Mesendoderm (in vitro differentiated cells): ENCODE data around the gene C15orf62.

Experiments
- DNase-seq: peaks from one replicate; pipeline ENCODE4 v3.0.0; 2013
- H2AK5ac ChIP-seq: 2 replicates; pipeline ENCODE4 v1.6.1; 2013; ENCODE audit warnings: low read length, inconsistent platforms
- H2BK120ac ChIP-seq: 2 replicates; pipeline ENCODE4 v1.6.1; 2013; ENCODE audit warnings: low read depth, mild to moderate bottlenecking, low read length, moderate library complexity, mixed read lengths
- H2BK15ac ChIP-seq: replicated peaks from 2 replicates; pipeline ENCODE4 v1.6.1; 2013; ENCODE audit warnings: low read depth, mild to moderate bottlenecking, moderate library complexity
- H2BK5ac ChIP-seq: 2 replicates; pipeline ENCODE4 v1.6.1; 2013; ENCODE audit warnings: low read length, inconsistent platforms
- H3K18ac ChIP-seq: 2 replicates; pipeline ENCODE4 v1.6.1; 2013; ENCODE audit warnings: mild to moderate bottlenecking, low read length, mixed read lengths
- H3K23ac ChIP-seq: one replicate; pipeline ENCODE4 v1.6.1; 2013; ENCODE audit warnings: low read length
- H3K27ac ChIP-seq: 2 replicates; pipeline ENCODE4 v1.5.1; 2013; ENCODE audit warnings: low read depth, mild to moderate bottlenecking, inconsistent platforms, low read length, moderate library complexity
- H3K27me3 ChIP-seq: 2 replicates; pipeline ENCODE4 v1.6.1; 2013; ENCODE audit warnings: low read length, control low read depth, mild to moderate bottlenecking, inconsistent platforms; ENCODE audit not compliant: insufficient read depth, poor library complexity
- H3K36me3 ChIP-seq: 2 replicates; pipeline ENCODE4 v1.6.1; 2013; ENCODE audit warnings: low read length, inconsistent platforms; ENCODE audit not compliant: control insufficient read depth, insufficient read depth
- H3K4ac ChIP-seq: one replicate; pipeline ENCODE4 v1.6.1; 2013; ENCODE audit warnings: low read depth, mild to moderate bottlenecking, low read length, moderate library complexity
- H3K4me1 ChIP-seq: 2 replicates; pipeline ENCODE4 v1.6.1; 2013; ENCODE audit warnings: low read depth, low read length, inconsistent platforms; ENCODE audit not compliant: control insufficient read depth
- H3K4me2 ChIP-seq: 2 replicates; pipeline ENCODE4 v1.6.1; 2013; ENCODE audit warnings: low read length
- H3K4me3 ChIP-seq: 2 replicates; pipeline ENCODE4 v1.5.1; 2013; ENCODE audit warnings: mild to moderate bottlenecking, low read length
- H3K56ac ChIP-seq: one replicate; pipeline ENCODE4 v1.6.1; 2013; ENCODE audit warnings: low read length
- H3K79me1 ChIP-seq: 2 replicates; pipeline ENCODE4 v1.6.1; 2013; ENCODE audit warnings: low read length, inconsistent platforms
- H3K79me2 ChIP-seq: 2 replicates; pipeline ENCODE4 v1.6.1; 2013; ENCODE audit warnings: mild to moderate bottlenecking, low read length; ENCODE audit not compliant: control insufficient read depth, insufficient read depth
- H3K9ac ChIP-seq: 2 replicates; pipeline ENCODE4 v1.6.1; 2013; ENCODE audit warnings: low read length, inconsistent platforms
- H4K5ac ChIP-seq: one replicate; pipeline ENCODE4 v1.6.1; 2013; ENCODE audit warnings: low read length
- H4K8ac ChIP-seq: one replicate; pipeline ENCODE4 v1.6.1; 2013; ENCODE audit warnings: low read depth, mild to moderate bottlenecking, control low read depth, low read length, moderate library complexity
- WGBS: extraction: QIAGEN DNeasy Blood & Tissue Kit; methylation state at CpG from one replicate; pipeline ENCODE4 v1.1.7; 2013; ENCODE audit warnings: low lambda C conversion rate, missing lambda C conversion rate; ENCODE audit not compliant: insufficient coverage; ENCODE audit errors: extremely low coverage; 5-methylcytosine and 5-hydroxymethylcytosine counted together

Gene C15orf62

DNA sequence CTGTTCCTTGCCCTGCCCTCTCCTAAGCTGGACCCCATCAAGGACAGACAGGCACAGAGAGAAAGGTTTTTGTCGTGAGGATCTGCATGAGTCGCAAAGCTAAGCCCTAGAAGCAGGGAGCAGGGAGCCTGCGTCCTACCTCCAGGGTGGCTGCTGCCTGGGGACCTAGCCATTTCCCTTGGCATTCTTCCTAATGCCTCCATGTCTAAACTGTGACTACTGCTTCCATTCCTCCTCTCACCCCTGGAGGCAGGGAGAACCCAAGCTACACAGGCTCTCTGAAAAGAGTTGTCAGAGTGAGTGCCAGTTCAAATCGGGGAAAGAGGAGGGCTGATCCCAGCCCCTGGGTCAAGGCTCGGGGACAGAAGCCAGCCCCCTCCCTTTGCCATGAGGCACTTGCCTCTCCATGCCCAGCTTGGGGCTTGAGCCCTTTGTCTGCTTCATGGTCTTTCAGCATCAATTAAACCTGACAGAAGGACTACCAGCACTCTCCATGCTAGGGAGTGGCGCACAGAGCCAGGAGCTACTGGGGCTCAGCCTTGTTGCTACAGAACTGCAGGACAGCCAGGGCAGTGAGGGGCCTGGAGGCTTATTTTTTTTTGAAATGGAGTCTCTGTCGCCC lies 3.5 kb upstream of the C15orf62 start:
- H2BK5ac ChIP-seq = no peak overlapping the region
- no peak overlapping the region for H3K4ac ChIP-seq
- no peak overlapping the region for H2BK120ac ChIP-seq
- H3K27me3 ChIP-seq = no peaks in the 10 kb centered on the region
- H3K79me1 ChIP-seq = no peaks in the 10 kb centered on the region
- H3K4me1 ChIP-seq = peaks cover 9% of the 10 kb centered on the region
- H3K27ac ChIP-seq = no peak overlapping the region
- DNase-seq = no peak
- H3K23ac ChIP-seq = no peak overlapping the region
- no peak overlapping the region for H2AK5ac ChIP-seq
- no peak overlapping the region for H2BK15ac ChIP-seq
- no peak overlapping the region for H4K8ac ChIP-seq
- H3K9ac ChIP-seq = peak overlapping the region; percentile 9
- no peak overlapping the region for H3K4me3 ChIP-seq
- no peak overlapping the region for H4K5ac ChIP-seq
- H3K56ac ChIP-seq = peak overlapping the region; percentile 35
- no peaks in the 10 kb centered on the region for H3K79me2 ChIP-seq
- no peaks in the 10 kb centered on the region for H3K36me3 ChIP-seq
- H3K4me2 ChIP-seq = no peak overlapping the region
- no CpG with 5 or more reads among the region's 7 CpGs for WGBS
- H3K18ac ChIP-seq = no peak overlapping the region

DNA sequence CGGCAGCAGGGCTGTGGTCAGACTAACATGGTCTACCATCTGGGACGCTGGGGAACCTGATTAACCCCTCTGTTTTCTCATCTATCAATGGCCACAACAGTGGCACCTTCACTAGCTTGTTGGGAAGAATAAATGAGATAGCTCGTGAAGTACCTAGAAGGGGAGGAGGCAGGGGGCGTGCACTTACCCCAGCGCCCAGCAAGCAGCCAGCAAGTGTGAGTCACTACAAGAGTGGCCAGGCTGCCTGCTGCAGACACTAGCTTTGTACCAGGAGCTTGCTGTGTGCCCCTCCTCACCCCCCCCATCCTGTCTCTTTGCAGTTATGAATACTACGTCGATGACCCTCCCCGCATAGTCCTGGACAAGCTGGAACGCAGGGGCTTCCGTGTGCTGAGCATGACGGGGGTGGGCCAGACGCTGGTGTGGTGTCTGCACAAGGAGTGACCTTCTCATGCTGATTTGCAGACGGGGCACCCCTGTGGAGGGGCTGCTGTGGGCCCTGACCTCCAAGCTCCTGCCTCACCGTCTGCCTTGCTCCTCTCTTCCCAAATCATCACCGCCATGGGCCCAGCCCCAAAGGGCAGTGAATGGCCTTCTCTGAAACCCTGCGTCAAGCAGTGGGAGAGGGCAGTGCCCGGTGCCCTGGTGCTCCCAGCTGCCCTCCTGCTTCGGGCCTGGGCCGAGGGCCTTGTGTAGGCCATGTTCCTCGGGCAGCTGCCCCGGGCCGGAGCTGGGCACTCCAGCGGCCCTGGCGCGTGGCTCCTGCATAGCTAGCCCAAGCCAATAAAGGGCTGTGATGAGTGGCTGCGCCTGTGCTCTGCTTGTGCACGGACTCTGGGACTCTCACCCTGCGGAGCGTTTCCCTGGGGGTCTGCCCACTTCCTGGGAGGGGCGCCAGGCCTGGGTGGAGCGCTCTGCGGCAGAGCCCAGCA lies 2.6 kb upstream of the C15orf62 start:
- Histone ChIP-seq H3K4me3 (no peak overlapping the region), H3K4me1 (peaks cover 9% of the 10 kb centered on the region)

GRCh38 chr15:40767838-40768500 lies 1.8 kb upstream of the C15orf62 start:
- no peak overlapping the region for H3K56ac ChIP-seq
- no peaks in the 10 kb centered on the region for H3K79me2 ChIP-seq
- no peak overlapping the region for H3K4me3 ChIP-seq
- H3K4me2 ChIP-seq = no peak overlapping the region
- no peak overlapping the region for H3K18ac ChIP-seq
- H2BK5ac ChIP-seq = no peak overlapping the region
- H3K79me1 ChIP-seq = no peaks in the 10 kb centered on the region
- no peak overlapping the region for H2BK15ac ChIP-seq
- H2AK5ac ChIP-seq = no peak overlapping the region
- no peaks in the 10 kb centered on the region for H3K27me3 ChIP-seq
- no peak overlapping the region for H3K23ac ChIP-seq
- no peak for DNase-seq
- no peak overlapping the region for H3K27ac ChIP-seq
- no CpG with 5 or more reads among the region's 29 CpGs for WGBS
- H2BK120ac ChIP-seq = no peak overlapping the region
- H3K4ac ChIP-seq = no peak overlapping the region
- H3K9ac ChIP-seq = no peak overlapping the region
- no peaks in the 10 kb centered on the region for H3K36me3 ChIP-seq
- peaks cover 9% of the 10 kb centered on the region for H3K4me1 ChIP-seq
- no peak overlapping the region for H4K5ac ChIP-seq
- no peak overlapping the region for H4K8ac ChIP-seq

More for the DNA sequence above, 2.6 kb upstream of the C15orf62 start:
- Histone ChIP-seq H3K4me2 (no peak overlapping the region), H2AK5ac (no peak overlapping the region), H3K27me3 (no peaks in the 10 kb centered on the region), H3K9ac (no peak overlapping the region), H3K18ac (no peak overlapping the region), H4K8ac (no peak overlapping the region), H2BK120ac (no peak overlapping the region), H2BK15ac (no peak overlapping the region), H3K79me2 (no peaks in the 10 kb centered on the region), H3K56ac (peak overlapping the region; percentile 56), H3K4ac (no peak overlapping the region), H3K27ac (no peak overlapping the region), H2BK5ac (no peak overlapping the region), H3K36me3 (no peaks in the 10 kb centered on the region), H3K23ac (peak overlapping the region; percentile 39), H4K5ac (no peak overlapping the region), H3K79me1 (no peaks in the 10 kb centered on the region)
- WGBS = no CpG with 5 or more reads among the region's 32 CpGs
- DNase-seq = no peak

GRCh38 chr15:40768521-40769273 lies 1.1 kb upstream of the C15orf62 start:
- Histone ChIP-seq H4K8ac (no peak overlapping the region), H3K4ac (no peak overlapping the region), H2BK120ac (no peak overlapping the region), H2AK5ac (no peak overlapping the region), H3K4me2 (no peak overlapping the region), H3K4me1 (peaks cover 7% of the 10 kb centered on the region), H3K79me2 (no peaks in the 10 kb centered on the region), H3K9ac (no peak overlapping the region), H3K27me3 (no peaks in the 10 kb centered on the region), H3K4me3 (no peak overlapping the region), H3K18ac (no peak overlapping the region), H2BK5ac (no peak overlapping the region), H3K36me3 (no peaks in the 10 kb centered on the region), H3K56ac (no peak overlapping the region), H3K27ac (no peak overlapping the region), H3K23ac (no peak overlapping the region), H4K5ac (no peak overlapping the region), H3K79me1 (no peaks in the 10 kb centered on the region), H2BK15ac (no peak overlapping the region)
- DNase-seq = no peak
- WGBS = no CpG with 5 or more reads among the region's 21 CpGs

- no peak overlapping the region for H3K27ac ChIP-seq
- H3K79me2 ChIP-seq = no peaks in the 10 kb centered on the region
Observed at GRCh38 chr15:40770147-40770721, 454 bp downstream of the C15orf62 start.

More at GRCh38 chr15:40770147-40770721, 454 bp downstream of the C15orf62 start:
- Histone ChIP-seq H3K23ac (no peak overlapping the region), H2AK5ac (no peak overlapping the region), H3K56ac (no peak overlapping the region), H3K27me3 (no peaks in the 10 kb centered on the region), H3K9ac (no peak overlapping the region), H3K4me1 (peaks cover 5% of the 10 kb centered on the region), H3K4me2 (no peak overlapping the region), H2BK15ac (no peak overlapping the region), H3K18ac (no peak overlapping the region), H4K8ac (no peak overlapping the region), H3K4ac (no peak overlapping the region), H4K5ac (no peak overlapping the region), H2BK5ac (no peak overlapping the region), H3K4me3 (no peak overlapping the region), H2BK120ac (no peak overlapping the region), H3K36me3 (no peaks in the 10 kb centered on the region), H3K79me1 (no peaks in the 10 kb centered on the region)
- DNase-seq = no peak
- WGBS = no CpG with 5 or more reads among the region's 17 CpGs
